ENCODE results near the gene NPTX2.
A peak's percentile ranks its signal among the peaks of the same experiment; 100 is the strongest.

The NPTX2 gene

GRCh38 chr7:98616381-98617050 lies 569 bp upstream of the NPTX2 start:
- intact Hi-C loops (cut with DNase I): loop anchor here (5.0 to 10.0 kb wide), 2 partner anchors 36 to 52 kb away; no protein-coding TSS in a partner anchor
- DNase-seq: peak in 3 of 10 donors; percentile 28 to 85 (median 84)

GRCh38 chr7:98617960-98618418 lies 904 bp downstream of the NPTX2 start:
- DNase-seq: peak in 2 of 10 donors; percentile 86 to 88
- intact Hi-C loops (cut with DNase I): loop anchor here (5.0 to 10.0 kb wide), 2 partner anchors 34 to 53 kb away; no protein-coding TSS in a partner anchor

GRCh38 chr7:98618786-98619185 lies 1.7 kb downstream of the NPTX2 start:
- intact Hi-C loops (cut with DNase I): loop anchor here (5.0 to 10.0 kb wide), 2 partner anchors 34 to 54 kb away; no protein-coding TSS in a partner anchor
- DNase-seq: no peak

DNA sequence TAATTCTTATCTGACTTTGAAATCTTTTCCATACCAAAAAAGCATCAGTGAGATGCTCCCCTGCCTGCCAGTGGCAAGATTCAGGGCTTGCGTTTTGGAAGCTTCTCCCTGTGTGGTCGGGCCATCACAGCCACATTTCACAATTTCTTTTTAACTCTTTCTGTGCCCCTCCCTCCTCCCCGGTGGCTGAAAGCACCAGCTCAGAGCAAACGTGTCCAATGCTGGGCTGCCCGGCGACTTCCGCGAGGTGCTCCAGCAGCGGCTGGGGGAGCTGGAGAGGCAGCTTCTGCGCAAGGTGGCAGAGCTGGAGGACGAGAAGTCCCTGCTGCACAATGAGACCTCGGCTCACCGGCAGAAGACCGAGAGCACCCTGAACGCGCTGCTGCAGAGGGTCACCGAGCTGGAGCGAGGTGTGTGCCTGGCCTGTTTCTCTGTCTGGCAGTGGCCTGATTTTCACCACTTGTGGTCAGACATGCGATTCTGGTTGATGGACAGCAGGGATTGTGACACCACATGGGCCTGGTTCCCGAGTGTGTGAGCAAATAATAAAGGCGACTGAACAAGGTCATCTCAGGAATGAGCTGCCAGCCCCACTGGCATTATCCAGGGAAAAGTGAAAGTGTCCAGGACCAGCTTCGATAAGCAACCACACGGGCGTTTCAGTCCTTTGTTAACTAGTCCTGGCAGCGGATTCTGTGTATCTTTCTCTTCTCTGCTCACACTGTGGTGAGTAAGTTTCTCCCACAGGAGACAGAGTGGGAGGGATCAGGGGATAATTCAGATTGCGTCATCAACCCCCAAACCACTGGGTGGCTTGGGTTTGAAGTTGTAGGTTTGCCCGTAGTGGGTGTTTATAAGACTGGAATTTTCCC lies 2.6 kb downstream of the NPTX2 start:
- peak in 4 of 10 donors; percentile 34 to 91 (median 68) for DNase-seq

GRCh38 chr7:98621573-98622482 lies 4.7 kb downstream of the NPTX2 start:
- intact Hi-C loops (cut with DNase I): no loop called here

More for the DNA sequence above, 2.6 kb downstream of the NPTX2 start:
- intact Hi-C loops (cut with DNase I): loop anchor here (5.0 to 10.0 kb wide), 2 partner anchors 33 to 55 kb away; no protein-coding TSS in a partner anchor

GRCh38 chr7:98622926-98623325 lies 5.8 kb downstream of the NPTX2 start:
- intact Hi-C loops (cut with DNase I): no loop called here
- DNase-seq: no peak

More at GRCh38 chr7:98621573-98622482, 4.7 kb downstream of the NPTX2 start:
- no peak for DNase-seq

DNA sequence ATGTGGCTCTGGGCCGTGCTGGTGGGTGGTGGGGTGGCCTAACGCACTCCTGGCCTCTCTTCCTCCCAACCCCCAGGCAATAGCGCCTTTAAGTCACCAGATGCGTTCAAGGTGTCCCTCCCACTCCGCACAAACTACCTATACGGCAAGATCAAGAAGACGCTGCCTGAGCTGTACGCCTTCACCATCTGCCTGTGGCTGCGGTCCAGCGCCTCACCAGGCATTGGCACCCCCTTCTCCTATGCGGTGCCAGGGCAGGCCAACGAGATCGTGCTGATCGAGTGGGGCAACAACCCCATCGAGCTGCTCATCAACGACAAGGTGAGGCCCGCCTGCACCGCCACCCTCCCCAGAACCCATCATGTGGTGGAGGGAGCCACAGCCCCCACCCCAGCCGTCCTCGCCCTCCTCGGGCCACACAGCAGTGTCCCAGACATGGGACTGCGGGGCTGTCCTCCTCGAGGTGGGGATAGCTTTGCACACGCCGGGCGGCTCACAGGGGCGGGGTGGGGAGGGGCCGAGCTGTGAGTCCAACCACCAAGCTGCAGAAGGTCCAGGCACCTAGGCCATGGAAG lies 7.8 kb downstream of the NPTX2 start:
- intact Hi-C loops (cut with DNase I): no loop called here
- peak in 1 of 10 donors; percentile 79 for DNase-seq

DNA sequence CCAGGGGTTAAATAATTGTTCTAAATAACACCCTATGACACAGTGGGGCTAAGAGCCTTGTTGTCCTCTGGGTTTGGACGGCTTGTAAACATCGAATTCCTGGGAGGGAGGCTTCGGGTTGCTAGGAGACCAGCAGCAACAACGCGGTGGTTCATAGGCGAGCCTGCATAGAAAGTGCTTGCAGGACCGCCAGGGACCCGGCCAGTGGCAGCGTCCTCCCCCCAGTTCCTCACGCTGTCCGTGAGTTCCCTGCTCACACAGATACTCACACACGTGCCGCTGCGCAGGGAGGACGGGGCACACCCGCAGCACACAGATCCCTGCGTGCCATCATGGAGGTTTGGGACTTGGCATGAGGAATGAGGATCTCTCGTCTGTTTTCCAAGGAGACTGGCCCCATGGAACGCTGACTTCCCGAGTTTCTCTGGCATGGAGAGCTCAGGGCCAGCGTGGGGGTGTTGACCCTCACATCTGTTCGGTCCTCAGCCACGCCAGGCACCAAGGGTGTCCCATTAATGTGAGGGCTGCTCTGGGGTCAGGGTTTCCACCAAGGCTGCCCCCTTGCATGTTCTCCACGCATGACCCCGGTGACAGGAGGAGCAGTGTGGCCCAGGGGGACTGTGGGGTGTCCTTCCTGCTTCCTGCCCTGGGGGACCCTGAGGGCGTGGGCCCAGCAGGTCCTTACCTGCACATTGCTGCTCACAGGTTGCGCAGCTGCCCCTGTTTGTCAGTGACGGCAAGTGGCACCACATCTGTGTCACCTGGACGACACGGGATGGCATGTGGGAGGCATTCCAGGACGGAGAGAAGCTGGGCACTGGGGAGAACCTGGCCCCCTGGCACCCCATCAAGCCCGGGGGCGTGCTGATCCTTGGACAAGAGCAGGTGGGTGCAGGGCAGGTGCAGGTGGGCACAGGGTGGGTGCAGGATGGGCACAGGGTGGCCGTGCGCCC lies 9.7 kb downstream of the NPTX2 start:
- peak in 1 of 10 donors; percentile 81 for DNase-seq
- intact Hi-C loops (cut with DNase I): no loop called here

- intact Hi-C loops (cut with DNase I): no loop called here
- DNase-seq: peak in 1 of 10 donors; percentile 30
Measured at GRCh38 chr7:98627413-98627790, 10.3 kb downstream of the NPTX2 start.

DNA sequence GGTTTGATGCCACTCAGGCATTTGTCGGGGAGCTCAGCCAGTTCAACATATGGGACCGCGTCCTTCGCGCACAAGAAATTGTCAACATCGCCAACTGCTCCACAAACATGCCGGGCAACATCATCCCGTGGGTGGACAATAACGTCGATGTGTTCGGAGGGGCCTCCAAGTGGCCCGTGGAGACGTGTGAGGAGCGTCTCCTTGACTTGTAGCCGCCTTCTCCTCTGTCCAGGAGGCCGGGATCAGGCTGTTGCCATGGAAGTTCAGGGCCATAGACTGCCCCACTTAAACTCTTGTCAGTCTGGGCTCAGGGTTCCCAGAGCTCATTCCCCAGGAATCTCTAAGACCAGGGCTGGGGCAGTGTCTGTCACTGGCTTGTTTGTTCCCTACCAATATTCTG lies 11.3 kb downstream of the NPTX2 start:
- intact Hi-C loops (cut with DNase I): no loop called here
- peak in 1 of 10 donors; percentile 72 for DNase-seq

- DNase-seq: no peak
- intact Hi-C loops (cut with DNase I): no loop called here
Measured at GRCh38 chr7:98629001-98629431, 11.9 kb downstream of the NPTX2 start.

- intact Hi-C loops (cut with DNase I): no loop called here
Measured at GRCh38 chr7:98630149-98630548, 13.1 kb downstream of the NPTX2 start.

DNA sequence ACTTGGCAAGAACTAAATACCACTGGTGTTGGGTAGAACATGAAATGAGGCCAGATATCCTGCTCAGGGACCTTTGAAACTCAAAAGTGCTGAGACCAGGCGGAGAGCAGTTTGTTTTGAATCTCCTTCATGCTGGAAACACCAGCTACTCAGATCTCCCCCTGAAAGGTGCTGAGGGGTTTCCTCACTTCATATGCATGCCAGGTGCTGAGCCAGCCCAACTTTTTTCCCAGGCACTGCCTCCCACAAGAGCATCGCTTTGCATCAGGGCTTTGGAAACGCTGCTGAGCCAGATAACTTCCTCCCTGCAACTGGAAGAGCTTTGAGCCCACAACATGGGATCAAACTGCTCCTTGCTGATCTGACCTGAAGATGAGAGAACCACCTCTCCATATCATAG lies 13.7 kb downstream of the NPTX2 start:
- intact Hi-C loops (cut with DNase I): no loop called here
- DNase-seq: no peak

More at GRCh38 chr7:98630149-98630548, 13.1 kb downstream of the NPTX2 start:
- DNase-seq: peak in 1 of 10 donors; percentile 27

DNA sequence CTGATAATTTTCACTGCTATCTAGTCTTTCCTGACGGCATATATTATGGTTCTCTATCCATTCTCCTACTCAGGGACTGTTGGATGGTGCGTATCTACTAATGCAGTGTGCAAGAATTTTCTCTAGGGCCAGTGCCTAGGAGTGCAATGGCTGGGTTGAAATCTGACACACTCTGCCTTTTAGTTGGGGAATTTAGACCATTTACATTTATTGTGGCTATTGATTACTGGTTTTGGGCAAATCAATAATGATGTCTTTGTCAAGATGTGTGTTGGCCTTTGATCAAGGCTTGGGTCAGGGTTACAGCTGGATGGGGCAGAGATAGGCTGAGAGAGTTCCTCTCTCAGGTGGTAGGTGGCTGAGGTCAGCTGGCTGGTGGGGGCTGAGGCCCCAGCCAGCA lies 21.8 kb downstream of the NPTX2 start:
- DNase-seq: no peak
- intact Hi-C loops (cut with DNase I): no loop called here

DNA sequence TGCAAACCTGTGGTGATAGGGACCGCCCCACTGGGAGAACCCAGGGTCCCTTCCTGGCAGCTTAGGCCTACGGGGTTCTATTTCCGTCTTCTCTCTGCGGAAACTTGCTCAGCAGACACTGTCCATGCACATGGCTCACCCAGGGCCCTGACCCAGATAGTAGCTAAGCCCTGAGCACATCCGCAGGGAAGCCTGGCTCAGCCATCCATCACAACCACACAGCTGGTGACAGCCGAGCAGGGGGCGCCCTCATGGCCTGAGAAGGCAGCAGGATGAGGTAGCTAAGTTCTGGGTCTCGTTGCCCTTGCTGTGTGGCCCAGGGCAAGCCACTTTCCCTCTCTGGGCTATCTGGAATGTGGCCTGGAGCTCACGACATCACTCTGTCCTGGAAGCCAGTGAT lies 23.3 kb downstream of the NPTX2 start:
- intact Hi-C loops (cut with DNase I): no loop called here
- DNase-seq: no peak

DNA sequence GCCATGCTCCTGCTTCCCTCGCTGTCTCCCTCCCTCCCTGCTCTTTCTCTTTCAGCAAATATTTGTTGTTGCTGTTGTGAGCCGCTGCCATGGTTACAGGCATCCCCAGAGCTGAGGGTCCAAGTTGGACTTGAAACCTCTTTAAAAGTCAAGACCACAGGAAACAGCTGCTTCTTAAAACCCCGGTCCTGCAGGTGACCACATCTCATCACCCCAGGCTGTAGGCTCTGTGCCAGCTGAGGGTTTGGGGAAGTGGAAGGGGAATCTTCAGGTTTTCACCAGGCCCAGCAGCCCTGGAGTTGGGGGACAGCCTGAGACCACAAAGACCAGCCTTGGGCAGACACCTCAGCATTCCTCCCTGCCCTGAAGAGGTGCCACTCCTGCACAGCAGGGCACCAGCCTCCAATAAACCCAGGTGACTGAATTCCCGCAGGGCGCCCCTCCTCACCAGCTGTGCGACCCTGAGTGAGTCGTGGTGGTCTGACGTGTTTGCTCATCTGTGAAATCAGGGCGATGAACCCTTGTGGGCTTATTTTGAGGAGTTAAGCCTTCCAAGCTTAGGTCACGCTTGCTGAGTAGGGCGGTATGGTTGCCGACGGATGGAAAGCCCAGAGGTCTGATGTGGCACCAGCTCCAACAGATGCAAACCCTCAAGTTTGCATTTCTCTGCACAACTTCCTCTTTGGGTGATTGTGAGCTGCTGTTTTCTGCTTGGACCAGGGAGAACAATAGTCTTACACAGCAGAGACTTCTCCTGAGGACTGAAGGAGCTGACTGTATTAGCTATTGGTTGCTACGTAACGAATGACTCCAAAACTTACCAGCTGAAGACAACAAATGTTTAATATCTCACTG lies 24.8 kb downstream of the NPTX2 start:
- DNase-seq: no peak

GRCh38 chr7:98643236-98643985 lies 26.3 kb downstream of the NPTX2 start:
- no peak for DNase-seq
- intact Hi-C loops (cut with DNase I): no loop called here

More for the DNA sequence above, 24.8 kb downstream of the NPTX2 start:
- intact Hi-C loops (cut with DNase I): no loop called here
